MCF 10A (cell line): ENCODE data around the gene CRYBG3. TPM values are rescaled to one million over a fixed set of nuclear protein-coding genes. Genes with fewer than 3 reads are reported as not detected.

Experiments
- BruUV-seq: library from RNA; stranded (reverse); fragments of 400-500 nt; replicated peaks from 2 replicates; lab custom pipeline; 2021; lab: Mats Ljungman, UMichigan
- CTCF ChIA-PET: fragments of 300-600 bp; sonication (Branson Sonifier 250); formaldehyde crosslinking; extraction: SDS; loops from one replicate; lab custom pipeline; 2021; ENCODE audit warnings: antibody characterized with exemption, inconsistent platforms; lab: Yijun Ruan, JAX
- POLR2A ChIA-PET: fragments of 300-600, 350-650 bp; sonication (Branson Sonifier 250); formaldehyde crosslinking; extraction: SDS; loops from one replicate; lab custom pipeline; 2020; ENCODE audit warnings: antibody characterized with exemption, inconsistent platforms; lab: Yijun Ruan, JAX
- DNase-seq: peaks from one replicate; pipeline ENCODE4 v3.0.0-alpha.2; 2018; ENCODE audit not compliant: unreplicated experiment
- H3K27ac Mint-ChIP-seq: one replicate; pipeline ENCODE4 v1.8.0; 2022; ENCODE audit warnings: mild to moderate bottlenecking, low read depth, mixed read lengths; ENCODE audit not compliant: unreplicated experiment
- H3K27me3 Mint-ChIP-seq: one replicate; pipeline ENCODE4 v1.8.0; 2022; ENCODE audit warnings: mixed read lengths; ENCODE audit not compliant: insufficient read depth, unreplicated experiment
- H3K36me3 Mint-ChIP-seq: one replicate; pipeline ENCODE4 v1.8.0; 2022; ENCODE audit warnings: mild to moderate bottlenecking, moderate library complexity, mixed read lengths; ENCODE audit not compliant: insufficient read depth, unreplicated experiment
- H3K4me1 Mint-ChIP-seq: one replicate; pipeline ENCODE4 v1.8.0; 2022; ENCODE audit warnings: mixed read lengths; ENCODE audit not compliant: insufficient read depth, unreplicated experiment
- H3K4me3 Mint-ChIP-seq: one replicate; pipeline ENCODE4 v1.8.0; 2022; ENCODE audit warnings: mild to moderate bottlenecking, moderate library complexity, mixed read lengths; ENCODE audit not compliant: unreplicated experiment
- H3K9me3 Mint-ChIP-seq: one replicate; pipeline ENCODE4 v1.8.0; 2022; ENCODE audit warnings: mixed read lengths; ENCODE audit not compliant: unreplicated experiment
- intact Hi-C: fragments of 100-400 bp; cut with micrococcal nuclease; formaldehyde crosslinking; loops from 2 replicates; pipeline ENCODE4 v1.14.1; 2022
- total RNA-seq: library from RNA; stranded (reverse); gene quantifications from 2 replicates; pipeline ENCODE4 v1.2.3, GENCODE V29; 2022
- TF ChIP-seq, protein P1 (sequence below): fragments of 200-600 bp; IDR thresholded peaks from one replicate; pipeline ENCODE4 v1.8.0; 2022; ENCODE audit warnings: antibody characterized with exemption, mild to moderate bottlenecking; ENCODE audit not compliant: unreplicated experiment

Gene CRYBG3
- total RNA-seq, 1 experiment from 2014 or later: 7.2 TPM

DNA sequence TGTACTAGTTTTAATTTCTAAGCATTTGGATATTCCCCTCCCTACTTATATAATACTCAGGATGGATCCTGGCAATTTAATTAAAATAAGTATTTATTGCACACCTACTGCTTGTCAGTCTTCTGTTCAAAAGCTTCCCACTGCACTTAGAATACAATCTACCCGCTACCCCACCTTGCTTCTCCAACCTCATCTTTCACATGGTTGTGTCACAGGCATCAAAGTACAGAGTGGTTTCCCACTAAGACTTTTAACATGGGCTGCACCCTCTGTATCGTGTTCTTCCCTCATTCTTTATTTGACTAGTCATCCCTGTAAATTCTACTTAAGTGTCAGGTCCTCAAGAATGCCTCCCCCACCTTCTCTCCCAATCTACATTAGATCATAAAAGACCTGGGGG lies 115.4 kb downstream of the CRYBG3 start:
- no peak for DNase-seq
- Mint-ChIP-seq H3K4me3 (no peak overlapping the region), H3K36me3 (peaks cover 39% of the 10 kb centered on the region), H3K9me3 (no peaks in the 10 kb centered on the region), H3K27ac (no peak overlapping the region), H3K27me3 (no peaks in the 10 kb centered on the region), H3K4me1 (peaks cover 5% of the 10 kb centered on the region)
- POLR2A ChIA-PET: interaction anchor here (0.7 kb wide), 1 partner anchor 48 kb away, joined by 3 read pairs; no protein-coding TSS in a partner anchor
- TF ChIP-seq, protein P1, sequence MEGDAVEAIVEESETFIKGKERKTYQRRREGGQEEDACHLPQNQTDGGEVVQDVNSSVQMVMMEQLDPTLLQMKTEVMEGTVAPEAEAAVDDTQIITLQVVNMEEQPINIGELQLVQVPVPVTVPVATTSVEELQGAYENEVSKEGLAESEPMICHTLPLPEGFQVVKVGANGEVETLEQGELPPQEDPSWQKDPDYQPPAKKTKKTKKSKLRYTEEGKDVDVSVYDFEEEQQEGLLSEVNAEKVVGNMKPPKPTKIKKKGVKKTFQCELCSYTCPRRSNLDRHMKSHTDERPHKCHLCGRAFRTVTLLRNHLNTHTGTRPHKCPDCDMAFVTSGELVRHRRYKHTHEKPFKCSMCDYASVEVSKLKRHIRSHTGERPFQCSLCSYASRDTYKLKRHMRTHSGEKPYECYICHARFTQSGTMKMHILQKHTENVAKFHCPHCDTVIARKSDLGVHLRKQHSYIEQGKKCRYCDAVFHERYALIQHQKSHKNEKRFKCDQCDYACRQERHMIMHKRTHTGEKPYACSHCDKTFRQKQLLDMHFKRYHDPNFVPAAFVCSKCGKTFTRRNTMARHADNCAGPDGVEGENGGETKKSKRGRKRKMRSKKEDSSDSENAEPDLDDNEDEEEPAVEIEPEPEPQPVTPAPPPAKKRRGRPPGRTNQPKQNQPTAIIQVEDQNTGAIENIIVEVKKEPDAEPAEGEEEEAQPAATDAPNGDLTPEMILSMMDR: no peak
- CTCF ChIA-PET: interaction anchor here (0.5 to 1.0 kb wide), 3 partner anchors 16 to 86 kb away, joined by 3 to 4 read pairs (median 3); no protein-coding TSS in a partner anchor
- no TSS peak for BruUV-seq
- intact Hi-C loops: no loop called here

GRCh38 chr3:97938444-97938843 lies 116.6 kb downstream of the CRYBG3 start:
- H3K27me3 Mint-ChIP-seq: no peaks in the 10 kb centered on the region
- no TSS peak for BruUV-seq
- peaks cover 44% of the 10 kb centered on the region for H3K36me3 Mint-ChIP-seq
- TF ChIP-seq, protein P1: no peak
- CTCF ChIA-PET: no interaction called here
- no peak overlapping the region for H3K27ac Mint-ChIP-seq
- intact Hi-C loops: no loop called here
- no peaks in the 10 kb centered on the region for H3K9me3 Mint-ChIP-seq
- no peak for DNase-seq
- no peak overlapping the region for H3K4me3 Mint-ChIP-seq
- no peaks in the 10 kb centered on the region for H3K4me1 Mint-ChIP-seq
- POLR2A ChIA-PET: interaction anchor here (1.4 kb wide), 1 partner anchor 117 kb away, joined by 3 read pairs; the partner anchor contains the start of gene CRYBG3

DNA sequence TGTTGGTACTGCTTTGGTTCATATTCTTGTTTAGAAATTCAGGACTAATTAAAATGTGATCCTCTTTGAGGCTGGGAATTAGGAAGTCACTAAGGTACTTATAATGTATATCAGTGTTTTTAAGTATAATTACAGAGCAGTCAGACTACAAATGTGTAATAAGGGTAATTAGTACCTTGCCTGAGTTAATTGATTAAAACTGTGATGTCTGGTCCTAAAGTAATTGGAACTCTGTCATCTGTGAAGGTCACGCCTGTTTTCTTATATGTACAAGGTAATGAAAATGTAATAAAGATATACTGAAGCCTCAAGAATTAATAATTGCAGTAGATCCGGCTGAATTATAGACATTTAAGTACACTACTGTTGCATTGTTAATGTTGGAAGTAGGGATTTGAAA lies 117.6 kb downstream of the CRYBG3 start:
- TF ChIP-seq, protein P1: no peak
- Mint-ChIP-seq H3K36me3 (peaks cover 50% of the 10 kb centered on the region), H3K4me3 (no peak overlapping the region), H3K9me3 (no peaks in the 10 kb centered on the region), H3K27ac (no peak overlapping the region), H3K27me3 (no peaks in the 10 kb centered on the region), H3K4me1 (no peaks in the 10 kb centered on the region)
- intact Hi-C loops: no loop called here
- ChIA-PET POLR2A (interaction anchor here (0.7 to 1.4 kb wide), 3 partner anchors 28 to 1968 kb away, joined by 3 read pairs; partner anchors contain the start of gene CRYBG3), CTCF (interaction anchor here (0.7 to 2.0 kb wide), 4 partner anchors 8 to 147 kb away, joined by 3 to 12 read pairs (median 3); no protein-coding TSS in a partner anchor)
- BruUV-seq: no TSS peak
- DNase-seq: no peak

- Mint-ChIP-seq H3K4me1 (no peaks in the 10 kb centered on the region), H3K4me3 (no peak overlapping the region), H3K9me3 (no peaks in the 10 kb centered on the region), H3K27ac (no peak overlapping the region), H3K27me3 (no peaks in the 10 kb centered on the region), H3K36me3 (peaks cover 51% of the 10 kb centered on the region)
- ChIA-PET CTCF (interaction anchor here (0.7 to 2.0 kb wide), 6 partner anchors 8 to 148 kb away, joined by 3 to 12 read pairs (median 4); no protein-coding TSS in a partner anchor), POLR2A (interaction anchor here (0.7 kb wide), 2 partner anchors 28 to 1969 kb away, joined by 3 read pairs; no protein-coding TSS in a partner anchor)
- intact Hi-C loops: loop anchor here (1.0 to 5.0 kb wide), 2 partner anchors 82 to 147 kb away; no protein-coding TSS in a partner anchor
- no TSS peak for BruUV-seq
- TF ChIP-seq, protein P1: no peak
- DNase-seq: peak; percentile 23
Observed at GRCh38 chr3:97940034-97940433, 118.2 kb downstream of the CRYBG3 start.
